ENCODE results near the gene COL23A1.

GRCh38 chr5:178234750-178235587 is 355.2 kb downstream of the COL23A1 start:
- peak in 2 of 3 experiments; percentile 69 to 84 for TF ChIP-seq CTCF (optimal IDR thresholded peaks at IDR 0.05 in 1 of 3, IDR thresholded peaks at IDR 0.05 in 1 of 3, conservative IDR thresholded peaks at IDR 0.05 in 1 of 3; ENCODE audit: extremely low read depth in 1 of 3, insufficient read depth in 2 of 3, low read length in 3 of 3)
- TF ChIP-seq EZH2 (IDR thresholded peaks at IDR 0.05; ENCODE audit: low read length): no peak
